H1 (cell line): ENCODE results near the gene C2orf72. TPM values are rescaled to one million over a fixed set of nuclear protein-coding genes. Genes with fewer than 3 reads are reported as not detected.

Experiments
- CTCF ChIA-PET: fragments of 300-600 bp; sonication (Branson Sonifier 250); formaldehyde crosslinking; loops from one replicate; lab custom pipeline; 2021; ENCODE audit not compliant: partially characterized antibody; lab: Charles Lee
- POLR2A ChIA-PET: fragments of 300-600 bp; sonication (Branson Sonifier 250); formaldehyde crosslinking; loops from one replicate; lab custom pipeline; 2021; ENCODE audit warnings: inconsistent platforms; ENCODE audit not compliant: partially characterized antibody; lab: Charles Lee
- DNase-seq, 2 experiments: peaks; one replicate each; pipeline versions ENCODE4 v3.0.0 to v3.0.0-alpha.2; 2010 to 2022; ENCODE audit warnings: low spot score in 2 of 2, low read depth in 1 of 2, mixed read lengths in 1 of 2
- FAIRE-seq: peaks from 2 replicates; lab custom pipeline; 2011; peaks lifted over from hg19 to GRCh38; lab: Jason Lieb, UNC
- H2AFZ ChIP-seq: 2 replicates; pipeline ENCODE4 v1.8.1; 2012; ENCODE audit warnings: low read length, inconsistent platforms
- H2AK5ac ChIP-seq: 2 replicates; pipeline ENCODE4 v1.6.1; 2013; ENCODE audit warnings: low read depth, low read length
- H2BK120ac ChIP-seq: replicated peaks from 2 replicates; pipeline ENCODE3; 2013; ENCODE audit warnings: low read depth, low read length, inconsistent platforms
- H2BK12ac ChIP-seq: 2 replicates; pipeline ENCODE4 v1.6.1; 2013; ENCODE audit warnings: low read depth, low read length
- H2BK15ac ChIP-seq: 2 replicates; pipeline ENCODE4 v1.6.1; 2013; ENCODE audit warnings: low read length
- H2BK20ac ChIP-seq: 2 replicates; pipeline ENCODE4 v1.6.1; 2013; ENCODE audit warnings: low read length
- H2BK5ac ChIP-seq: 2 replicates; pipeline ENCODE4 v1.6.1; 2013; ENCODE audit warnings: low read depth, low read length
- H3K14ac ChIP-seq: 2 replicates; pipeline ENCODE4 v1.6.1; 2013; ENCODE audit warnings: inconsistent platforms; ENCODE audit not compliant: insufficient read length
- H3K18ac ChIP-seq: 2 replicates; pipeline ENCODE4 v1.6.1; 2013; ENCODE audit warnings: low read length; ENCODE audit errors: extremely low read depth
- H3K23ac ChIP-seq: 2 replicates; pipeline ENCODE4 v1.6.1; 2013; ENCODE audit warnings: inconsistent platforms; ENCODE audit not compliant: insufficient read length
- H3K23me2 ChIP-seq: 2 replicates; pipeline ENCODE4 v1.6.1; 2013; ENCODE audit warnings: low read depth, low read length
- H3K27ac ChIP-seq: 2 replicates; pipeline ENCODE4 v1.6.1; 2011; ENCODE audit warnings: low read depth, low read length, inconsistent platforms
- H3K27me3 ChIP-seq, 4 experiments: replicated peaks in 1 of 4; 1 replicate in 1 of 4; 2 replicates in 3 of 4; pipeline versions ENCODE4 v1.6.1 to v1.8.1; 2011 to 2013; ENCODE audit warnings: low read length in 3 of 4, mild to moderate bottlenecking in 3 of 4, inconsistent platforms in 2 of 4, mixed read lengths in 2 of 4, moderate library complexity in 1 of 4; ENCODE audit not compliant: control insufficient read depth in 3 of 4, insufficient read depth in 3 of 4; ENCODE audit errors: extremely low read depth in 1 of 4
- H3K36me3 ChIP-seq, 4 experiments: 2 replicates each; pipeline versions ENCODE4 v1.6.1 to v1.8.1; 2011 to 2013; ENCODE audit warnings: mild to moderate bottlenecking in 4 of 4, low read length in 3 of 4, moderate library complexity in 2 of 4, control low read depth in 1 of 4, inconsistent platforms in 1 of 4; ENCODE audit not compliant: insufficient read depth in 4 of 4, control insufficient read depth in 2 of 4
- H3K4ac ChIP-seq: replicated peaks from 2 replicates; pipeline ENCODE3; 2013; ENCODE audit warnings: low read length, low read depth, mixed read lengths, inconsistent platforms; ENCODE audit not compliant: insufficient read length
- H3K4me1 ChIP-seq, 4 experiments: replicated peaks in 1 of 4; 1 replicate in 1 of 4; 2 replicates in 3 of 4; pipeline versions ENCODE4 v1.6.1 to v1.8.1; 2011 to 2013; ENCODE audit warnings: low read length in 3 of 4, inconsistent platforms in 2 of 4, mixed read lengths in 1 of 4; ENCODE audit not compliant: insufficient read depth in 4 of 4, control insufficient read depth in 3 of 4
- H3K4me2 ChIP-seq, 2 experiments: 2 replicates each; pipeline versions ENCODE4 v1.6.1 to v1.8.1; 2011 to 2013; ENCODE audit warnings: low read depth in 2 of 2, low read length in 2 of 2, control low read depth in 1 of 2, inconsistent platforms in 1 of 2, mild to moderate bottlenecking in 1 of 2; ENCODE audit not compliant: insufficient read depth in 1 of 2
- H3K4me3 ChIP-seq, 4 experiments: fragments of 200-600, 300-600 bp in 1 of 4; sonication (generic), shearing (Covaris generic), sonication (Bioruptor Twin) in 1 of 4; 2 replicates each; pipeline versions ENCODE4 v1.5.1 to v1.8.1; 2011 to 2016; ENCODE audit warnings: low read length in 4 of 4, low read depth in 3 of 4, control low read depth in 2 of 4, inconsistent platforms in 2 of 4, mild to moderate bottlenecking in 2 of 4, mixed read lengths in 1 of 4, moderate library complexity in 1 of 4; ENCODE audit not compliant: insufficient read depth in 2 of 4; ENCODE audit errors: extremely low read depth in 1 of 4
- H3K56ac ChIP-seq: replicated peaks from 2 replicates; pipeline ENCODE3; 2013; ENCODE audit warnings: low read depth, mild to moderate bottlenecking, mixed read lengths, low read length, inconsistent platforms; ENCODE audit not compliant: insufficient read length
- H3K79me1 ChIP-seq: 2 replicates; pipeline ENCODE4 v1.6.1; 2013; ENCODE audit warnings: low read depth, low read length, control low read depth
- H3K79me2 ChIP-seq, 2 experiments: 2 replicates each; pipeline versions ENCODE4 v1.6.1 to v1.8.1; 2012 to 2013; ENCODE audit warnings: low read length in 2 of 2, mild to moderate bottlenecking in 2 of 2, inconsistent platforms in 1 of 2; ENCODE audit not compliant: insufficient read depth in 2 of 2, control insufficient read depth in 1 of 2
- H3K9ac ChIP-seq, 4 experiments: replicated peaks in 1 of 4; 1 replicate in 1 of 4; 2 replicates in 3 of 4; pipeline versions ENCODE4 v1.6.1 to v1.8.1; 2011 to 2013; ENCODE audit warnings: low read depth in 3 of 4, low read length in 3 of 4, control low read depth in 2 of 4, mild to moderate bottlenecking in 2 of 4, moderate library complexity in 2 of 4, inconsistent platforms in 1 of 4; ENCODE audit errors: extremely low read depth in 1 of 4
- H3K9me3 ChIP-seq, 2 experiments: 2 replicates each; pipeline versions ENCODE4 v1.6.1 to v1.8.1; 2012 to 2013; ENCODE audit warnings: mild to moderate bottlenecking in 2 of 2, moderate library complexity in 2 of 2, control low read depth in 1 of 2, inconsistent platforms in 1 of 2, low read depth in 1 of 2, low read length in 1 of 2, mixed read lengths in 1 of 2; ENCODE audit not compliant: insufficient read depth in 2 of 2
- H4K20me1 ChIP-seq, 2 experiments: replicated peaks in 1 of 2; 2 replicates each; pipeline versions ENCODE3 to v1.8.1; 2011 to 2013; ENCODE audit warnings: inconsistent platforms in 2 of 2, low read length in 2 of 2, mild to moderate bottlenecking in 1 of 2; ENCODE audit not compliant: insufficient read depth in 2 of 2, control insufficient read depth in 1 of 2
- H4K5ac ChIP-seq: 2 replicates; pipeline ENCODE4 v1.6.1; 2013; ENCODE audit warnings: low read length, low read depth, mixed read lengths, inconsistent platforms; ENCODE audit not compliant: insufficient read length
- H4K8ac ChIP-seq: 2 replicates; pipeline ENCODE4 v1.8.0; 2013; ENCODE audit warnings: mild to moderate bottlenecking, moderate library complexity, low read length, inconsistent platforms; ENCODE audit not compliant: insufficient read depth; ENCODE audit errors: extremely low read depth
- H4K91ac ChIP-seq: replicated peaks from 2 replicates; pipeline ENCODE3; 2013; ENCODE audit warnings: low read length, mixed read lengths, inconsistent platforms; ENCODE audit not compliant: insufficient read length
- ASH2L ChIP-seq: fragments of 200-600, 300-600 bp; sonication (generic); IDR thresholded peaks from one replicate; pipeline ENCODE4 v1.7.1; 2017; ENCODE audit warnings: low read length
- JUN ChIP-seq: IDR thresholded peaks from 2 replicates; pipeline ENCODE4 v1.6.1; 2011; ENCODE audit warnings: low read depth, mild to moderate bottlenecking, improper control_type of control experiment, low read length
- NRF1 ChIP-seq: IDR thresholded peaks from 2 replicates; pipeline ENCODE4 v1.6.1; 2011; ENCODE audit warnings: mild to moderate bottlenecking, low read depth, low read length, improper control_type of control experiment
- POLR2A ChIP-seq, 2 experiments: IDR thresholded peaks; 1 replicate in 1 of 2; 2 replicates in 1 of 2; pipeline ENCODE4 v1.6.1; 2011; ENCODE audit warnings: low read depth in 2 of 2, low read length in 2 of 2, mild to moderate bottlenecking in 2 of 2; ENCODE audit errors: control extremely low read depth in 1 of 2
- POLR2AphosphoS5 ChIP-seq: IDR thresholded peaks from 2 replicates; pipeline ENCODE4 v1.6.1; 2011; ENCODE audit warnings: low read depth, low read length
- RAD21 ChIP-seq, 2 experiments: IDR thresholded peaks in 1 of 2; conservative IDR thresholded peaks in 1 of 2; 2 replicates each; pipeline ENCODE4 v1.6.1; 2011; ENCODE audit warnings: low read depth in 2 of 2, low read length in 2 of 2, improper control_type of control experiment in 1 of 2, inconsistent platforms in 1 of 2, mild to moderate bottlenecking in 1 of 2, moderate library complexity in 1 of 2
- TAF7 ChIP-seq: optimal IDR thresholded peaks from 2 replicates; pipeline ENCODE3; 2011; ENCODE audit warnings: low read depth, mild to moderate bottlenecking, inconsistent platforms, low read length, moderate library complexity, borderline replicate concordance
- WGBS, 2 experiments: shearing (Covaris generic) in 1 of 2; methylation state at CpG; one replicate each; pipeline versions ENCODE4 v1.1.6 to v1.1.7; 2013 to 2015; ENCODE audit warnings: low lambda C conversion rate in 2 of 2, mixed read lengths in 2 of 2, inconsistent platforms in 1 of 2, low coverage in 1 of 2, missing lambda C conversion rate in 1 of 2; ENCODE audit not compliant: insufficient replicate concordance in 2 of 2, insufficient coverage in 1 of 2, insufficient read length in 1 of 2; ENCODE audit errors: extremely low coverage in 1 of 2, missing lambda C conversion rate in 1 of 2; 5-methylcytosine and 5-hydroxymethylcytosine counted together
- polyA plus RNA-seq, 7 experiments: library from polyadenylated mRNA; depleted of rRNA in 3 of 7; stranded (reverse) in 5 of 7; unstranded in 2 of 7; fragments of >200 nt in 5 of 7; fragments of 200-250 nt in 2 of 7; gene quantifications; 1 replicate in 5 of 7; 2 replicates in 1 of 7; 4 replicates in 1 of 7; pipeline versions ENCODE4 v1.2.1 to v1.2.3, GENCODE V29; 2011 to 2013; ENCODE audit warnings: missing spikeins in 2 of 7, mixed read lengths in 2 of 7
- total RNA-seq: library from RNA; stranded (reverse); fragmentation: NEBNext Ultra II Directional; extraction: Animal tissue kit (Norgen Biotek cat#: 25700); gene quantifications from 2 replicates; pipeline ENCODE4 v1.2.1, GENCODE V29; 2021
- TF ChIP-seq, protein P1 (sequence below): IDR thresholded peaks from 2 replicates; pipeline ENCODE4 v1.6.1; 2012; ENCODE audit warnings: inconsistent platforms

The C2orf72 gene
- total and polyA plus RNA-seq, 2 of the 8 experiments (the other 6 are each of a cell fraction or from before 2014, with no cell fraction given), result 1.1 to 1.7 TPM

DNA sequence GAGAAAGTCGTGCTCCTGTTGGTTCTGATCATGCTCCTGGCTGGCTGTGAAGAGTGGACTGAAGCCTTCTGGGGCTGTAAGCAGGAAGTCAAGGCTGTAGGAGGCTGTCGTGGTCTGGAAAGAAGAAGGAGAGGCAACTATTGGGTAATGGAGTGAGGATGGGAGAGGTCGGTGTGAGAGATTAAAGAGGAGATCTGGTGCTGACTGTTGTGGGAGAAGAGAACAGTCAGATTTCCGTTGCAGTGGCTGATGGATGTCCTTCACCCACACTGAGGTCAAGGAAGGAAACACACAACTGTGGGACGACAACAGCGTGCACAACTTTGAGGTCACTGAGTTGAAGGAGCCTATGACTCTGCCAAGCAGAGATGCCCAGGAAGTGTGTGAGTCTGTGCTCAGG is 16.5 kb downstream of the C2orf72 start:
- Histone ChIP-seq H4K8ac (peak overlapping the region; percentile 53), H2BK15ac (no peak overlapping the region; the same call in 1 of the 2 replicates), H3K4me3 (no peak overlapping the region), H4K5ac (no peak overlapping the region), H3K23me2 (peaks cover 14% of the 10 kb centered on the region), H2BK120ac (no peak overlapping the region), H3K4ac (no peak overlapping the region), H2BK5ac (no peak overlapping the region), H3K27me3 (peaks cover 0 to 35% (median 17%) of the 10 kb centered on the region in 4 experiments; a peak in 6 of 7 replicates), H2AK5ac (peak overlapping the region; percentile 83), H3K23ac (no peak overlapping the region), H2BK20ac (no peak overlapping the region), H4K91ac (no peak overlapping the region), H3K27ac (no peak overlapping the region), H4K20me1 (peaks cover 2 to 8% of the 10 kb centered on the region in 2 experiments), H3K9ac (no peak overlapping the region), H3K18ac (no peak overlapping the region), H3K56ac (no peak overlapping the region), H2AFZ (no peak overlapping the region), H3K14ac (no peak overlapping the region), H3K79me1 (no peaks in the 10 kb centered on the region; the same call in 1 of the 2 replicates), H2BK12ac (peak overlapping the region; percentile 86; the same call in 1 of the 2 replicates), H3K36me3 (no peaks in the 10 kb centered on the region), H3K9me3 (no peaks in the 10 kb centered on the region), H3K79me2 (peaks cover 18 to 19% of the 10 kb centered on the region in 2 experiments), H3K4me2 (no peak overlapping the region; a peak in 1 of 4 replicates), H3K4me1 (peaks cover 3 to 12% (median 5%) of the 10 kb centered on the region in 4 experiments)
- FAIRE-seq (no peak), DNase-seq (no peak)
- ChIA-PET CTCF (interaction anchor here (1.1 to 3.4 kb wide), 12 partner anchors 12 to 231 kb away, joined by 3 to 38 read pairs (median 5); partner anchors contain the start of gene GPR55), POLR2A (no interaction called here)
- WGBS, 2 experiments, result 79 to 100% methylated on average over 1 to 6 of the region's 6 CpGs
- TF ChIP-seq TAF7, result no peak
- TF ChIP-seq, protein P1, sequence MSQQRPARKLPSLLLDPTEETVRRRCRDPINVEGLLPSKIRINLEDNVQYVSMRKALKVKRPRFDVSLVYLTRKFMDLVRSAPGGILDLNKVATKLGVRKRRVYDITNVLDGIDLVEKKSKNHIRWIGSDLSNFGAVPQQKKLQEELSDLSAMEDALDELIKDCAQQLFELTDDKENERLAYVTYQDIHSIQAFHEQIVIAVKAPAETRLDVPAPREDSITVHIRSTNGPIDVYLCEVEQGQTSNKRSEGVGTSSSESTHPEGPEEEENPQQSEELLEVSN, result no peak
- TF ChIP-seq JUN, result no peak
- TF ChIP-seq ASH2L, result no peak
- no peak for TF ChIP-seq POLR2AphosphoS5
- no peak for TF ChIP-seq RAD21 (IDR thresholded peaks at IDR 0.05 in 1 of 2, conservative IDR thresholded peaks at IDR 0.05 in 1 of 2; ENCODE audit: low read depth in 2 of 2, low read length in 2 of 2)
- no peak for TF ChIP-seq POLR2A (IDR thresholded peaks at IDR 0.05; ENCODE audit: control extremely low read depth in 1 of 2, low read depth in 2 of 2, low read length in 2 of 2)
- no peak for TF ChIP-seq NRF1
